Measurements from ENCODE around the gene MAPKAP1. TPM values are rescaled to one million over a fixed set of nuclear protein-coding genes. Genes with fewer than 3 reads are reported as not detected.

The MAPKAP1 gene
- total RNA-seq, 1 donor from 2014 or later = 84.9 TPM

DNA sequence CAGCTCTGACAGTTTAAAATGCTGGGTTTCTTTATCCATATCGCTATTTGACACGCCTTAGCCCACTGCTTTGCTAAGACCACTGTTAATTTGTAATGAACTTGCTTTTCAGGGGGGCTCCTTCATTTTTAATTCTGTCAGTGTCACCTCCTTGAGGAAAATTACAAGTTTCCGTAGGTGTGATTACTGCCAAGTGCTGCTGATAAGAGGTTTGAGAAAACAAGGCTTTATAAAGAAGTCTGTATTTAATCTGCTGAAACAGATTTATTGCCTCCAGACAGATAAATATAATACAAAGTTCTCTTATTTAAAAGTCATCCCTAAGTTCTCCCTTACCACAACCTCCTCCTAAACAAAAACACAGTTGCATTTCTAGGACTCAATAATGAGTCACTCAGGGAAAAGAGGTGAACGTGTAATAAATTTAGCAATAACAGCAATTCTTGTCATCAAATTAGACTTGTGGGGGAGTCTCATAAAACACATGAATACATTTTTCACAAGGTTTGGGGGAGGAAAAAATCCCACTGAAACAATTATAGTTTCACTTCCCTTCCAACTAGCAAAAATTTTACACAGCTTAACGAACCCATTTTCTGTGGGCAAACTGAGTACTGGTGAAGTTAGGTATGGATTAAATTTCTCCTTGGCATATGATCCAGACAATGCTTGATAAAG lies 72.8 kb downstream of the MAPKAP1 start:
- Mint-ChIP-seq H3K36me3 (ENCODE audit: low read depth) (no peaks in the 10 kb centered on the region), H3K9me3 (no peaks in the 10 kb centered on the region), H3K27me3 (no peaks in the 10 kb centered on the region), H3K27ac (peak overlapping the region; percentile 68), H3K4me3 (peak overlapping the region; percentile 56), H3K4me1 (peaks cover 95% of the 10 kb centered on the region)
- ChIA-PET CTCF (interaction anchor here (1.5 to 2.2 kb wide), 2 partner anchors 16 to 17 kb away, joined by 4 to 8 read pairs; no protein-coding TSS in a partner anchor), POLR2A (interaction anchor here (4.1 kb wide), 1 partner anchor 11 kb away, joined by 44 read pairs; no protein-coding TSS in a partner anchor)
- no peak for DNase-seq
- ATAC-seq (ENCODE audit: low read depth) = no peak
- intact Hi-C loops (cut with micrococcal nuclease) = loop anchor here (5.0 to 10.0 kb wide), 2 partner anchors 188 to 861 kb away; no protein-coding TSS in a partner anchor
- TF ChIP-seq, protein P1, sequence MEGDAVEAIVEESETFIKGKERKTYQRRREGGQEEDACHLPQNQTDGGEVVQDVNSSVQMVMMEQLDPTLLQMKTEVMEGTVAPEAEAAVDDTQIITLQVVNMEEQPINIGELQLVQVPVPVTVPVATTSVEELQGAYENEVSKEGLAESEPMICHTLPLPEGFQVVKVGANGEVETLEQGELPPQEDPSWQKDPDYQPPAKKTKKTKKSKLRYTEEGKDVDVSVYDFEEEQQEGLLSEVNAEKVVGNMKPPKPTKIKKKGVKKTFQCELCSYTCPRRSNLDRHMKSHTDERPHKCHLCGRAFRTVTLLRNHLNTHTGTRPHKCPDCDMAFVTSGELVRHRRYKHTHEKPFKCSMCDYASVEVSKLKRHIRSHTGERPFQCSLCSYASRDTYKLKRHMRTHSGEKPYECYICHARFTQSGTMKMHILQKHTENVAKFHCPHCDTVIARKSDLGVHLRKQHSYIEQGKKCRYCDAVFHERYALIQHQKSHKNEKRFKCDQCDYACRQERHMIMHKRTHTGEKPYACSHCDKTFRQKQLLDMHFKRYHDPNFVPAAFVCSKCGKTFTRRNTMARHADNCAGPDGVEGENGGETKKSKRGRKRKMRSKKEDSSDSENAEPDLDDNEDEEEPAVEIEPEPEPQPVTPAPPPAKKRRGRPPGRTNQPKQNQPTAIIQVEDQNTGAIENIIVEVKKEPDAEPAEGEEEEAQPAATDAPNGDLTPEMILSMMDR (IDR thresholded peaks at IDR 0.05) = no peak

DNA sequence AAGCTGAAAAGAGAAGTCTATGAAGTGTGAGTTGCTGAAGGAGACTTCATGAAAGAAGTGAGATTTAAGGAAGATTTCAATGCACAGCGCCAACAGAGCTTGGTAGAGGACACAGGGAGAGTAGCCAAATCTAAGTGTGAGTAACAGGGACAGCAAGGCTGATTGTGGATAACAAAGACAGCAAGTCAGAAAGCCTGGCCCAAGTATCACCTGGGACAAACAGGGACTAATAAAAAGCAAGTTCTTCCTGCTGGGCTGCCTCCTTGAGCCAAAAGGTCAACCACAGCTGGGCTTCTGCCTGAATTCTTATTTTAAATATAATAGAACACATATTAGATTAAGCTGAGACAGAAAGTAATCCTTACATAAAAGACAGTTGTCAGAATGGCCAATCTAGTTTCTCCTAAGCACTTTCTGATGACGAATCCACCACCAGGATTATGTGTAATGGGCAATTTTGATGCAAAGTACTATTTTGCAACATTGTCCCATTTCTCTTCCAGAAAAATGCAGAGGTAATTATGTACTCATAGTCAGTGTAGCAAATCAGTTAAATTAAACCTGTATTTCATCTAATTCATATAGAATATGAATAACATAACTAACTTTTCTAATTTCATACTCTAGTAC lies 73.8 kb downstream of the MAPKAP1 start:
- ATAC-seq (ENCODE audit: low read depth) (no peak), DNase-seq (no peak)
- peak overlapping the region; percentile 59 for H3K4me3 Mint-ChIP-seq
- H3K27ac Mint-ChIP-seq = peak overlapping the region; percentile 90
- ChIA-PET POLR2A (interaction anchor here (0.9 to 4.1 kb wide), 8 partner anchors 12 to 225 kb away, joined by 3 to 44 read pairs (median 5); partner anchors contain the start of gene MAPKAP1), CTCF (interaction anchor here (0.9 to 2.2 kb wide), 5 partner anchors 8 to 137 kb away, joined by 3 to 8 read pairs (median 5); no protein-coding TSS in a partner anchor)
- H3K36me3 Mint-ChIP-seq (ENCODE audit: low read depth) = no peaks in the 10 kb centered on the region
- H3K27me3 Mint-ChIP-seq = no peaks in the 10 kb centered on the region
- peaks cover 95% of the 10 kb centered on the region for H3K4me1 Mint-ChIP-seq
- no peaks in the 10 kb centered on the region for H3K9me3 Mint-ChIP-seq
- intact Hi-C loops (cut with micrococcal nuclease) = loop anchor here (2.0 to 10.0 kb wide), 3 partner anchors 68 to 862 kb away; no protein-coding TSS in a partner anchor
- TF ChIP-seq, protein P1 (IDR thresholded peaks at IDR 0.05) = no peak

DNA sequence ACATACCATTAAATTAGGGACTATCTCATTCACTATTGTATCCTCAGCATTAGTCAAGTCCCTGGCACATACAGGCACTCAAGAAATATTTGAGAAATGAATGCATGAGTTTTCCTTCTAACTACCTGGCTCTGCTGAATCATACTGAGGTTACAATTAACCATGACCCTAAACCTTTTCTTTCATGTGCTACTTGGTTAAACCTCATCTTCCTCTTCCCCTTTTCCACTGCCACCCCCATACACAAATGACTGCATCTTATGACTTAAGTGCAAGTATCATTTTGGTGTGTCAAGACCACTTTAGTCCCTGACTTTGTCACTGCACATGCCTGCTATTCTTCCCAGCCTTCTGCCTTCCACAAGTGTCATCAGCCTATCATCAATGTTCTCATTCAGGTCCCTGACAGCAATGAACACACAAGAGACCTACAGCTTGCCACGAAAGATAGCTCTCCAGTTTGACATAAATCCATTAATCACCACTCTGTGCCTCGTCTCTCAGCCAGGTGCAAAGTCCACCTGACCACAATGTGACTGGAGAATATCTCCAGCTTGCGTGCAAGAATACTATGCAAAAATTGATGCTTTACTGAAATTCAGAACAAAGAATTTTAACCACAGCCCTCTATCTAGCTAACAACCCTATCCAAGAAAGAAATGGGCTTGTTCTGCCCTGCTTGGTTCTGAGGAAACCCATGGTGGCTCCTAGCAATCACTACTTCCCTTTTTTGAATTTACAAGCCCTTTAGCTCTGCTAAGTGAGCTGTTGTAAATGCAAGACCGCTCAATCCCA lies 74.5 kb downstream of the MAPKAP1 start:
- POLR2A ChIA-PET = interaction anchor here (0.7 to 4.1 kb wide), 9 partner anchors 13 to 768 kb away, joined by 3 to 44 read pairs (median 5); partner anchors contain the start of gene MAPKAP1
- ATAC-seq (ENCODE audit: low read depth) = peak; percentile 73
- CTCF ChIA-PET = interaction anchor here (0.7 to 2.2 kb wide), 6 partner anchors 9 to 868 kb away, joined by 3 to 8 read pairs (median 4); no protein-coding TSS in a partner anchor

DNA sequence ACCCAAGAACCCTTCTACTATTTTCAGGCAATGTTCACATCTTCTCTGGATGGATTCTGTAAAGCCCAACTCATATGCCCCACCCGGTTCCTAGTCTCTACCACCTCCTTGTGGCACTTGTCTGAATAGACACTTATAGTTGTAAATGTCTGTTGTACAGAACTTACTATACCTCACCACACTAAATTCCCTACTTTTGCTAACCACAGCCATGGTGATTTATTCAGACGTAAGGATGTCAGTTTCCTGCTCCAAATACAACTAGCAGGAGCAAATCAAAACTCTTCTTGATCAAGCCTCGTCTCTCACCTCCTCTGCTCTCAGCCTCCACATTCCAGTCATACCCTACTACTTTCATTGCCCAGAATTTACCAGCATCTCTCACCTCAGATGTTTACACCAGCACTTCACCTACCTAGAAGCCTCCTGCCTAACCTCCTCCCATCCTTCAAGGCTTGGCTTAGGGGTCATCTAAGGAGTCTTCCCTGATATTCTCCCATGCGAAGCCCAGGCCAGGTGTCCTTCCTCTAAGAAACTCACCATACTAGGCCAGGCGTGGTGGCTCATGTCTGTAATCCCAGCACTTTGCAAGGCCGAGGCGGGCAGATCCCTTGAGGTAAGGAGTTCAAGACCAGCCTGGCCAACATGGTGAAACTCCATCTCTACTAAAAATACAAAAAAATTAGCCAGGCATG lies 75.5 kb downstream of the MAPKAP1 start:
- Mint-ChIP-seq H3K4me1 (peaks cover 84% of the 10 kb centered on the region), H3K27ac (peak overlapping the region; percentile 90), H3K27me3 (no peaks in the 10 kb centered on the region), H3K36me3 (ENCODE audit: low read depth) (no peaks in the 10 kb centered on the region), H3K4me3 (peak overlapping the region; percentile 59), H3K9me3 (no peaks in the 10 kb centered on the region)
- TF ChIP-seq, protein P1 (IDR thresholded peaks at IDR 0.05) = no peak
- no peak for ATAC-seq (ENCODE audit: low read depth)
- ChIA-PET CTCF (interaction anchor here (2.2 kb wide), 1 partner anchor 19 kb away, joined by 8 read pairs; no protein-coding TSS in a partner anchor), POLR2A (interaction anchor here (0.7 to 2.3 kb wide), 4 partner anchors 20 to 769 kb away, joined by 3 to 24 read pairs (median 10); partner anchors contain the start of gene MAPKAP1)
- DNase-seq = no peak
- intact Hi-C loops (cut with micrococcal nuclease) = loop anchor here (1.0 to 10.0 kb wide), 8 partner anchors 15 to 863 kb away; no protein-coding TSS in a partner anchor

More for the DNA sequence above, 74.5 kb downstream of the MAPKAP1 start:
- Mint-ChIP-seq H3K36me3 (ENCODE audit: low read depth) (no peaks in the 10 kb centered on the region), H3K27ac (peak overlapping the region; percentile 90), H3K27me3 (no peaks in the 10 kb centered on the region), H3K4me3 (peak overlapping the region; percentile 59), H3K9me3 (no peaks in the 10 kb centered on the region), H3K4me1 (peaks cover 92% of the 10 kb centered on the region)
- TF ChIP-seq, protein P1 (IDR thresholded peaks at IDR 0.05) = no peak
- intact Hi-C loops (cut with micrococcal nuclease) = loop anchor here (1.0 to 10.0 kb wide), 6 partner anchors 14 to 862 kb away; no protein-coding TSS in a partner anchor
- DNase-seq = no peak
